Measurements from ENCODE around the gene EFCAB12. TPM values are rescaled to one million over a fixed set of nuclear protein-coding genes. Genes with fewer than 3 reads are reported as not detected.
A peak's percentile ranks its signal among the peaks of the same experiment; 100 is the strongest.
"Not testable (repeated sequence)": the region's sequence is repeated elsewhere in the genome, so short reads cannot be mapped to it uniquely, and the experiment has no call there.

EFCAB12 gene
- total and polyA plus RNA-seq, 3 experiments from 2014 or later, result 0.21 to 0.40 (median 0.39) TPM

DNA sequence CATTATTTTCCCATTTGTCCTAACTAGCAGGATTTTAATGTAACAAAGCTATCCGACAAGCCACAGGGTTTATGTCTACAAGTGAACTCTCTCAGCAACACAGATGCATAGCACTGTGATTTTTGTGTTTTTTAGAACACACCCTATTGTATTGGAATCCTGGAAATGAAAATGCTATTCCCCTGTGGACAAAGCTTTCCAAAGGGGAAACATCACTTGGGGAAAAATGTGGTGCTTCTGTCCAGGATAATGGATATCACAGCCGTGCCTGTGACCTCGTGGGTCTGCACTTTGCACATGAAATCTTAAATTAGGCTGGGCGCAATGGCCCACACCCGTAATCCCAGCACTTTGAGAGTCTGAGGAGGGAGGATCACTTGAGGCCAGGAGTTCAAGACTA, 60.6 kb downstream of the EFCAB12 start:
- Mint-ChIP-seq H3K27ac (no peak overlapping the region), H3K9me3 (no peaks in the 10 kb centered on the region), H3K4me1 (no peaks in the 10 kb centered on the region), H3K4me3 (no peak overlapping the region), H3K36me3 (peaks cover 0 to 2% (median 0%) of the 10 kb centered on the region in 3 donors), H3K27me3 (peaks cover 0 to 2% of the 10 kb centered on the region in 2 donors)
- H3K9me3 ChIP-seq (ENCODE audit: low read length), result no peaks in the 10 kb centered on the region
- CTCF ChIA-PET, result interaction anchor here (1.5 kb wide), 1 partner anchor 9 kb away, joined by 3 read pairs; no protein-coding TSS in a partner anchor
- H3K36me3 ChIP-seq (ENCODE audit: insufficient read depth, low read length), result no peaks in the 10 kb centered on the region
- DNase-seq, result no peak
- no peaks in the 10 kb centered on the region for H3K27me3 ChIP-seq (ENCODE audit: insufficient read depth, low read length, poor library complexity, severe bottlenecking)
- no peaks in the 10 kb centered on the region for H3K4me1 ChIP-seq (ENCODE audit: insufficient read depth, low read length)
- no peak overlapping the region for H3K27ac ChIP-seq (ENCODE audit: low read depth, low read length)
- POLR2A ChIA-PET, result no interaction called here
- no peak overlapping the region for H3K4me3 ChIP-seq (ENCODE audit: low read length)

DNA sequence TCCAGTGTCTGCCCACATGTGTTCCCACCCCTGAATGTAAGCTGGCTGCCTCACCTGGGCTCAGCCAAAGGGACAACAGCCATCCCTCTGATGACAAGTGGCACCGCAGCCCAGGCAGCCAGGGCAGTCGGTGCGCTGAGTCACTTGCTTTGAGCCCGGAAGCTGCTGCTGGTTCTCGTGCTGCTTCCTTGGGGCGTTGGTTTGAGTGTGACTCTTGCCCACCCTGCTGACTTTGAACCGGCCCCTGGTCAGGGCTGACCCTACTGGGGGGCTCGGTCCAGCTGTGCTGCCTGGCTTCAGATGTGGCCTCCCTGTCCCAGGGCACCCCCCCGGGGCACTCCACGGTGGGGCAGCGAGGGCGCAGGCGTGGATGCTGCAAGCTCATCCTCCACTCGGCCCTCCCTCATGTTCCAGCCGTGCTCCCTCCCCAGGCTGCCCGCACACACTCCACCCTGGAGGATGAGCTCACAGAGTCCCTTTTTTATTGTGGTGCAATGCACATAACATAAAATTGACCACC, 62.1 kb downstream of the EFCAB12 start:
- H3K27ac ChIP-seq (ENCODE audit: low read depth, low read length), result no peak overlapping the region
- no peaks in the 10 kb centered on the region for H3K36me3 Mint-ChIP-seq
- no peak for DNase-seq

DNA sequence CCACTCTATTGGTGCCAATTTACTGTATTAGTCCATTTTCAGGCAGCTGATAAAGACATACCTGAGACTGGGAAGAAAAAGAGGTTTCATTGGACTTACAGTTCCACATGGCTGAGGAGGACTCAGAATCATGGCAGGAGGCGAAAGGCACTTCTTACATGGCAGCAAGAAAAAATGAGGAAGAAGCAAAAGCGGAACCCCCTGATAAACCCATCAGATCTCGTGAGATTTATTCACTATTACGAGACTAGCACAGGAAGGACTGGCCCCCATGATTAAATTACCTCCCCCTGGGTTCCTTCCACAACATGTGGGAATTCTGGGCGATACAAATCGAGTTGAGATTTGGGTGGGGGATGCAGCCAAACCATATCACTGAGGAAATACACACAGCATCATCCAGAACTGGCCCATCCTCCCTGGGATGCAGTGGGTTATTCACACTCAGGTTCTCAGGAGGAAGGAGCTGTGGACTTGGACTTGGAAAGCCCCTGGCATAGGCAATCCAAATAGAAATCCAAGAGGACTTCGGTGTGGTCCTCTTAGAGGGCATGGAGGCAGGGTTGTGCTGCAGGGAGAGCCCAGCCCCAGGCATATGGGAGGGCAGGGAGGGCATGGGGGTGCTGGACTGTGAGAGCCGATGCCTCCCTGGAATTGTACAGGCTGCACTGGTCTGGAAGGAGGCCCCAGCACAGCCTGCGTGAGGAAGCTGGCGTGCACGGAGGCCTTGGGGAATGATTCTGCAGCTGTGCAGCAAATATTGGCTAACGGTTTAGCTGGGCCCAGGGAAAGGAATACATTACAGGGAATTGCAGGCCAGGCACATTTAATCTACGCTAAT, 62.9 kb downstream of the EFCAB12 start:
- no peaks in the 10 kb centered on the region for H3K4me1 ChIP-seq (ENCODE audit: insufficient read depth, low read length)
- H3K27ac ChIP-seq (ENCODE audit: low read depth, low read length), result no peak overlapping the region
- Mint-ChIP-seq H3K4me3 (no peak overlapping the region), H3K27ac (no peak overlapping the region), H3K27me3 (peaks cover 0 to 2% of the 10 kb centered on the region in 2 donors), H3K4me1 (no peaks in the 10 kb centered on the region), H3K36me3 (no peaks in the 10 kb centered on the region), H3K9me3 (no peaks in the 10 kb centered on the region)
- ChIA-PET CTCF (no interaction called here), POLR2A (no interaction called here)
- H3K36me3 ChIP-seq (ENCODE audit: insufficient read depth, low read length), result no peaks in the 10 kb centered on the region
- H3K4me3 ChIP-seq (ENCODE audit: low read length), result no peak overlapping the region
- no peak for DNase-seq
- H3K9me3 ChIP-seq (ENCODE audit: low read length), result no peaks in the 10 kb centered on the region
- no peaks in the 10 kb centered on the region for H3K27me3 ChIP-seq (ENCODE audit: insufficient read depth, low read length, poor library complexity, severe bottlenecking)

More for the DNA sequence above, 62.1 kb downstream of the EFCAB12 start:
- H3K4me3 ChIP-seq (ENCODE audit: low read length), result no peak overlapping the region
- no peaks in the 10 kb centered on the region for H3K9me3 ChIP-seq (ENCODE audit: low read length)
- H3K4me1 Mint-ChIP-seq, result no peaks in the 10 kb centered on the region
- ChIA-PET POLR2A (no interaction called here), CTCF (no interaction called here)
- H3K9me3 Mint-ChIP-seq, result no peaks in the 10 kb centered on the region
- H3K4me3 Mint-ChIP-seq, result no peak overlapping the region
- no peaks in the 10 kb centered on the region for H3K36me3 ChIP-seq (ENCODE audit: insufficient read depth, low read length)
- H3K27me3 Mint-ChIP-seq, result peaks cover 0 to 2% of the 10 kb centered on the region in 2 donors
- H3K4me1 ChIP-seq (ENCODE audit: insufficient read depth, low read length), result no peaks in the 10 kb centered on the region
- no peaks in the 10 kb centered on the region for H3K27me3 ChIP-seq (ENCODE audit: insufficient read depth, low read length, poor library complexity, severe bottlenecking)
- peak overlapping the region in 1 of 8 donors; percentile 28 for H3K27ac Mint-ChIP-seq

DNA sequence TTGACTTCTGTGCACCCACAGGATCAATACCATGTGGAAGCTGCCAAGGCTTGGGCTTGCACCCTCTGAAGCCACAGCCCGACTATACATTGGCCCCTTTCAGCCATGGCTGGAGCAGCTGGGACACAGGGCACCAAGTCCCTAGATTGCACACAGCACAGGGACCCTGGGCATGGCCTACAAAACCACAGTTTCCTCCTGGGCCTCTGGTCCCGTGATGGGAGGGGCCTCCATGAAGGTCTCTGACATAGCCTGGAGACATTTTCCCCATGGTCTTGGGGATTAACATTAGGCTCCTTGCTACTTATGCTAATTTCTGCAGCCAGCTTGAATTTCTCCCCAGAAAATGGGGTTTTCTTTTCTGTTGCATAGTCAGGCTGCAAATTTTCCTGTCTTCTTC, 63.6 kb downstream of the EFCAB12 start:
- H3K36me3 ChIP-seq (ENCODE audit: insufficient read depth, low read length); DNase-seq; H3K4me1 Mint-ChIP-seq; CTCF ChIA-PET; H3K27me3 Mint-ChIP-seq; H3K36me3 Mint-ChIP-seq; H3K27ac Mint-ChIP-seq; H3K9me3 Mint-ChIP-seq; H3K9me3 ChIP-seq (ENCODE audit: low read length); H3K27ac ChIP-seq (ENCODE audit: low read depth, low read length); H3K27me3 ChIP-seq (ENCODE audit: insufficient read depth, low read length, poor library complexity, severe bottlenecking); POLR2A ChIA-PET; H3K4me3 ChIP-seq (ENCODE audit: low read length); H3K4me3 Mint-ChIP-seq; H3K4me1 ChIP-seq (ENCODE audit: insufficient read depth, low read length): not testable (repeated sequence)

DNA sequence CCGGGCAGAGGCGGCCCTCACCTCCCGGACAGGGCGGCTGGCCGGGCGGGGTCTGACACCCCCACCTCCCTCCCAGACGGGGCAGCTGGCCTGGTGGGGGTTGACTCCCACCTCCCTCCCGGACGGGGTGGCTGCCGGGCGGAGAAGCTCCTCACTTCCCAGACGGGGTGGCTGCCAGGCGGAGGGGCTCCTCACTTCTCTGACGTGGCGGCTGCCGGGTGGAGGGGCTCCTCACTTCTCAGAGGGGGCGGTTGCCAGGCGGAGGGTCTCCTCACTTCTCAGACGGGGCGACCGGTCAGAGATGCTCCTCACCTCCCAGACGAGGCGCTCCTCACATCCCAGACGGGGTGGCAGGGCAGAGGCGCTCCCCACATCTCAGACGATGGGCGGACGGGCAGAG, 65.1 kb downstream of the EFCAB12 start:
- CTCF ChIA-PET, DNase-seq, H3K27me3 Mint-ChIP-seq: not testable (repeated sequence)

DNA sequence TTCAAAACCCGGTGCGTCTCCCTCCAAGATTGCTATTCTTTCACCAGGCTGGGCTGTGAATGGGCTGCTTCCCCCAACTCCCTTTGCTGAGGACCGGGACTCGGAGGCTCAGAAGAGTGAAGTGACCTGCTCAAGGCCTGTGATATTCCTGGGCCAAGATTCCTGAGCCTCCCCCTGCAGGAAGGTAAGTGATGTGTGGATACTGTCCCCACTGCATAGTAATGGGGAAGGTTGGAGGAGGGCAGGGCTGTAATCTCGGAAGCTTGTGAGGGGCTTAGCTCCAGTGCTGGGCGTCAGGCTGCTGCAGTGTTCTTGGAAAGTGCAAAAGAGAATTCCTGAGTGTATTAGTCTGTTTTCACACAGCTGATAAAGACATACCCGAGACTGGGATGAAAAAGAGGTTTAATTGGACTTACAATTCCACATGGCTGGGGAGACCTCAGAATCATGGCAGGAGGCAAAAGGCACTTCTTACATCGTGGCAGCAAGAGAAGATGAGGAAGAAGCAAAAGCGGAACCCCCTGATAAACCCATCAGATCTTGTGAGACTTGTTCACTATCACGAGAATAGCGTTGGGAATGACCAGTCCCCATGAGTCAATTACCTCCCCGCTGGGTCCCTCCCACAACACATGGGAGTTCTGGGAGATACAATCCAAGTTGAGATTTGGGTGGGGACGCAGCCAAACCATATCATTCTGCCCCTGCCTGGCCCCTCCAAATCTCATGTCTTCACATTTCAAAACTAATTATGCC, 67.6 kb downstream of the EFCAB12 start:
- H3K4me3 Mint-ChIP-seq, result no peak overlapping the region
- no peaks in the 10 kb centered on the region for H3K4me1 ChIP-seq (ENCODE audit: insufficient read depth, low read length)
- H3K36me3 Mint-ChIP-seq, result no peaks in the 10 kb centered on the region
- ChIA-PET POLR2A (interaction anchor here (0.8 kb wide), 1 partner anchor 12 kb away, joined by 3 read pairs; no protein-coding TSS in a partner anchor), CTCF (no interaction called here)
- no peaks in the 10 kb centered on the region for H3K36me3 ChIP-seq (ENCODE audit: insufficient read depth, low read length)
- peaks cover 3 to 8% of the 10 kb centered on the region in 2 donors for H3K27me3 Mint-ChIP-seq
- no peaks in the 10 kb centered on the region for H3K4me1 Mint-ChIP-seq
- no peaks in the 10 kb centered on the region for H3K9me3 Mint-ChIP-seq
- H3K27ac Mint-ChIP-seq, result no peak overlapping the region
- H3K9me3 ChIP-seq (ENCODE audit: low read length), result no peaks in the 10 kb centered on the region
- H3K27ac ChIP-seq (ENCODE audit: low read depth, low read length), result no peak overlapping the region
- no peak for DNase-seq
- no peaks in the 10 kb centered on the region for H3K27me3 ChIP-seq (ENCODE audit: insufficient read depth, low read length, poor library complexity, severe bottlenecking)
- no peak overlapping the region for H3K4me3 ChIP-seq (ENCODE audit: low read length)

More for the DNA sequence above, 65.1 kb downstream of the EFCAB12 start:
- H3K9me3 ChIP-seq (ENCODE audit: low read length); H3K27ac ChIP-seq (ENCODE audit: low read depth, low read length); H3K4me3 ChIP-seq (ENCODE audit: low read length); H3K27ac Mint-ChIP-seq; H3K36me3 ChIP-seq (ENCODE audit: insufficient read depth, low read length); H3K9me3 Mint-ChIP-seq; H3K27me3 ChIP-seq (ENCODE audit: insufficient read depth, low read length, poor library complexity, severe bottlenecking); H3K4me1 ChIP-seq (ENCODE audit: insufficient read depth, low read length); H3K4me3 Mint-ChIP-seq; POLR2A ChIA-PET; H3K4me1 Mint-ChIP-seq; H3K36me3 Mint-ChIP-seq: not testable (repeated sequence)

DNA sequence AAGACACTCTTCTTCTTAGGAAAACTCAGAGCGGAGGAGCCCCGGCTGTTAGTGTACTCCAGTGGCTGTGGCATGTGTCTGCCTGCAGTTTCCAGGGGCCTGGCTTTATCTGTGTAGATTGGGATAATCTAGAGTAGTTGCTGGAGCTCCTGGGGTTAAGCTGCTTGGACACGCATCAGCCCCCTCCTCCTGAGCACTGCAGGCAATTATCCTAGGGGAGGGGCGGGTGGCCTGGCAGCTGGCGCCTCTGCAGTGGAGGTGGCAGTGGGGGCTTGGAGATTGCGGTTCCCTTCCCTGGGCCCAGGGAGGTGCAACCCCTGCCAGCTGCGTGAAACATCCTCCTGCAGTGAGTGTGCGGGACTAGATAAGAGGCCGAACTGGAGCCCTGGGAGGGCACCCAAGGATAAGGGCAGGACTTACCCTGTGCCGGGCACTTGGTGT, 68.2 kb downstream of the EFCAB12 start:
- H3K4me3 Mint-ChIP-seq, result no peak overlapping the region
- no peaks in the 10 kb centered on the region for H3K36me3 Mint-ChIP-seq
- no peaks in the 10 kb centered on the region for H3K27me3 ChIP-seq (ENCODE audit: insufficient read depth, low read length, poor library complexity, severe bottlenecking)
- ChIA-PET CTCF (no interaction called here), POLR2A (no interaction called here)
- H3K36me3 ChIP-seq (ENCODE audit: insufficient read depth, low read length), result no peaks in the 10 kb centered on the region
- no peaks in the 10 kb centered on the region for H3K4me1 Mint-ChIP-seq
- H3K4me3 ChIP-seq (ENCODE audit: low read length), result no peak overlapping the region
- DNase-seq, result no peak
- H3K27me3 Mint-ChIP-seq, result peaks cover 5 to 8% of the 10 kb centered on the region in 2 donors
- H3K9me3 Mint-ChIP-seq, result no peaks in the 10 kb centered on the region
- H3K4me1 ChIP-seq (ENCODE audit: insufficient read depth, low read length), result no peaks in the 10 kb centered on the region
- no peaks in the 10 kb centered on the region for H3K9me3 ChIP-seq (ENCODE audit: low read length)
- H3K27ac Mint-ChIP-seq, result no peak overlapping the region
- H3K27ac ChIP-seq (ENCODE audit: low read depth, low read length), result no peak overlapping the region

DNA sequence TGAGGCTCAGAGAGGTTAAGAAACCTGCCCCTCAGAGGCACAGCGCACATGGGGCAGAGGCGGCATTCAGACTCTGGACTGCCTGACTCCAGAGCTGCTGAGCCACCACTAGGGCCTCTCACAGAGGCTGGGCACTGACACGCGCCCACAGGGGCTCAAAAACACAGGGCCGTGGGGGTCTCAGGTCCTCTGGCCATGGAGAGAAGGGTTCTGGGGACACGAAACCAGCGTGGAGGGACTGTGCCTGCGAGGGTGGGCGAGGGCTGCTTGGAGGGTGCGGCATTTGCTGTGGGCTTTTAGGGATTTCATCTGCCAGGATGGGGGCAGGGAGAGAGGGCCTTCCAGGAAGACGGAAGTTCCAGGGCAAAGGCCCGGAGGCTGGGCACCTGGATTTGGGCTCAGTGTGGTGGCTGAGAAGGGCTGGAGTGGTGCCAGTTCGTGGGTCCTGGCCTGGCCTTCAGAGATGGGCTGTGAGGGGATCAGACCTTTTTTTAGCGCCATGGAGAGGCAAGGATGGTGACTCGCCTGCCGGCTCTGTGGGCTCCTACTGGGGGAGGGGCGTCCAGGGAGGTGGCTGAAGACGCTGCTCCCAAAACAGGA, 69.6 kb downstream of the EFCAB12 start:
- CTCF ChIA-PET, result no interaction called here
- Mint-ChIP-seq H3K9me3 (no peaks in the 10 kb centered on the region), H3K4me1 (no peaks in the 10 kb centered on the region), H3K27me3 (peaks cover 6 to 8% of the 10 kb centered on the region in 2 donors), H3K27ac (no peak overlapping the region), H3K4me3 (no peak overlapping the region), H3K36me3 (no peaks in the 10 kb centered on the region)
- H3K4me1 ChIP-seq (ENCODE audit: insufficient read depth, low read length), result no peaks in the 10 kb centered on the region
- no peak overlapping the region for H3K27ac ChIP-seq (ENCODE audit: low read depth, low read length)
- POLR2A ChIA-PET, result no interaction called here
- no peaks in the 10 kb centered on the region for H3K36me3 ChIP-seq (ENCODE audit: insufficient read depth, low read length)
- no peaks in the 10 kb centered on the region for H3K9me3 ChIP-seq (ENCODE audit: low read length)
- no peak overlapping the region for H3K4me3 ChIP-seq (ENCODE audit: low read length)
- no peaks in the 10 kb centered on the region for H3K27me3 ChIP-seq (ENCODE audit: insufficient read depth, low read length, poor library complexity, severe bottlenecking)
- no peak for DNase-seq

Measured in CD8-positive, alpha-beta memory T cell (primary cell).